GM18951 (cell line): ENCODE results near the gene CEND1.
A peak's percentile ranks its signal among the peaks of the same experiment; 100 is the strongest.

Experiments
- POLR2A ChIP-seq: IDR thresholded peaks from 4 replicates; pipeline ENCODE4 v1.6.1; 2011; ENCODE audit warnings: mild to moderate bottlenecking; ENCODE audit not compliant: insufficient read length, insufficient read depth; ENCODE audit errors: extremely low read depth
- in situ Hi-C: fragments of 300-500 bp; cut with MboI; formaldehyde crosslinking; loops from one replicate; pipeline ENCODE4 v1.12.0; 2022; ENCODE audit warnings: low sequenced_read_pairs, mixed read lengths, inconsistent platforms; ENCODE audit not compliant: unreplicated experiment

Gene CEND1

DNA sequence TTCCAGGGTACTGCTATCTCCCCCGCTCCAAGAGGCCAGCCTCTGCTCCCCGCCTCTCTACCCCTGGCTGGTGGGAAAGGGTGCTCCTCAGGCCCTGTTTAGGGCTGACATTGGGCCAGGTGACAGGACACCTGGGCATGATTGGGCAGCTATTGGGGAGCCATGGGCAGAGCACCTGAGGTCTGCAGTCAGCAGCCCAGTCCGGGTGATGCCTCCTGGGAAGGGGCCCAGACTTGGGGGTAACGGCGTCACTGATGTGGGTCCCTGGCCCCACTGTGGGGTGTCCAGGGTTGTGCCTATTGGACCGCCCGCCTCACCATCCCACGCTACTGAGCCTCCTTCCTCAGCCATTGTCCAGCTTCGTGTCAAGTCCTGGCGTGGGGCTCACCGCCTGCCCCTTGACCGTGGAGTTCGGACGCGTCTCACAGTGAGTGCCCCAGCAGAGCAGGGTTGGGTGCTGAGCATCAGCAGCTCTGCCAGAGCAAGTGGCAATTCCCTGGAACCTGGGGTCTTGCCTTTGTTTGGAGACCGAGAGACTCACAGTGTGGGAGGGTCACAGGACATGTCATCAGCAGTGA lies 9.8 kb downstream of the CEND1 start:
- in situ Hi-C loops = no loop called here
- TF ChIP-seq POLR2A = no peak

DNA sequence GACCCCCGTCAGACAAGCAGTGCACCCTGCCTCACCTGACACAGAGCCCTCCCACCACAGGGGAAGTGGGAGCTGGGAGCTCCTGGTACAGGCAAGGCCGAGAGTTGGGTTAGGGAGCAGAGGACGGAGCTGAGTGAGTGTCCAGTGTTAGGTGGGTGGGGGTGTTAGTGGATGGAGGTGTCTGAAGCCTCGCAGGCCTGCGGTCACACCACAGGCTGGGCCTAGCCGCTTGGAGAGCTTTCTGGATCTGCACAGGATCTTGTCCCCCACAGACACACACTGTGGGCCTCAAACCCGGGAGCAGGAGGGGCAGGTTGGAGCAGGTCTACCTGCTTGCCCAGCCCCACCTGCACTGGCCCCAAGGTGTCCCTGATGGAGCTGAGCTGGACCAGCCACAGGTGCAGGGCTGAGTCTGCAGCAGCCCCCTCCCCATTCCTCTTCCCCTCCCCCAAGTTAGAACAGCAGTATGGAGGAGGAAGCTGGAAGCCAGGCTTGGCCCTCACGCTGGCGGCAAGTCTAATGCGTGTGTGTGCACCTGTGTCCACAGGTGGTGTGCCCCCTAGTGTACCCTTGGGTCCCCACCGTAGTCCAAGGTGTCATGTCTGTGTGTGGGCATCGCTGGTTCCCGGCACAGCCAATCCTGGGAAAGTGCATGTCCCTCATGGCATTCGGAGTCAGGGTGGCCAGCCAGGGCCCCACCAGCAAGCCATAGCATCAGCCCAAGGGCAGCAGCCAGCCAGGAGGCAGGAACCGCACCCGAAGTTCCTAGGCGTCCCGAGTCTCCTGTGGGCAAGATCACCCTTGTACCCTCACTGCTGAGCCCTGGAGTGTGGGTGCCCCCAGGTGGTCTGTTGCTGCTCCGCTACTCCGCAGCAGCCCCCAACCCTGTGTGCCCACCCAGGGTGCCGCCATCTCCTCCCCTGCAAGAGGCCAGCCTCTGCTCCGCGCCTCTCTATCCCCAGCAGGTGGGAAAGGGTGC lies 10.6 kb downstream of the CEND1 start:
- in situ Hi-C loops = no loop called here
- TF ChIP-seq POLR2A = no peak

GRCh38 chr11:777288-778255 lies 12.3 kb downstream of the CEND1 start, which contains the start of gene GATD1:
GATD1 (minus strand) TSS chr11:777487; CDS start chr11:777462, 25 bp downstream.
- TF ChIP-seq POLR2A = peak; percentile 99
- in situ Hi-C loops = no loop called here

- in situ Hi-C loops = no loop called here
- no peak for TF ChIP-seq POLR2A
Observed at GRCh38 chr11:776561-777287, 13.2 kb downstream of the CEND1 start.

GRCh38 chr11:776263-776560 lies 13.7 kb downstream of the CEND1 start:
- in situ Hi-C loops = no loop called here
- no peak for TF ChIP-seq POLR2A

GRCh38 chr11:774873-775592 lies 14.9 kb downstream of the CEND1 start:
- in situ Hi-C loops = no loop called here
- no peak for TF ChIP-seq POLR2A

GRCh38 chr11:773830-774229 lies 16.1 kb downstream of the CEND1 start:
- TF ChIP-seq POLR2A = no peak
- in situ Hi-C loops = no loop called here

DNA sequence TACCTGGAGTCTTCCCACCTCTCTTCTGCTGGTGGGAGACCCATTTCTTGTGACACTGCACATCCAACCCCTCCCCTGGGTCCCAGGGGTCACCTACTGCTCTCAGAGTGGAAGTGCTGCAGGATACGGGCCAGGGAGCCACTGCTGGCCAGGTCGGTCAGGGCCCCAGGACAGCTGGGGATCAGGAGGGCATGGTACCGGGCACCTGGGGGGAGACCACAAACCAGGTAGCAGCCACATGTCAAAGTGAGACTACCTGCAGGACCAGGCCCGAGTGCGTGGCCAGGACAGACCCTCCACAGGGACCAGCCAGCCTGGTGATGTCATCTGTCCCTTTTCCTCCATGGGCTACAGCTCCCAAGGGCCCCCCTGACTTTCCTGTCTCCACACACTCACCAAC lies 16.5 kb downstream of the CEND1 start:
- in situ Hi-C loops = no loop called here
- no peak for TF ChIP-seq POLR2A

DNA sequence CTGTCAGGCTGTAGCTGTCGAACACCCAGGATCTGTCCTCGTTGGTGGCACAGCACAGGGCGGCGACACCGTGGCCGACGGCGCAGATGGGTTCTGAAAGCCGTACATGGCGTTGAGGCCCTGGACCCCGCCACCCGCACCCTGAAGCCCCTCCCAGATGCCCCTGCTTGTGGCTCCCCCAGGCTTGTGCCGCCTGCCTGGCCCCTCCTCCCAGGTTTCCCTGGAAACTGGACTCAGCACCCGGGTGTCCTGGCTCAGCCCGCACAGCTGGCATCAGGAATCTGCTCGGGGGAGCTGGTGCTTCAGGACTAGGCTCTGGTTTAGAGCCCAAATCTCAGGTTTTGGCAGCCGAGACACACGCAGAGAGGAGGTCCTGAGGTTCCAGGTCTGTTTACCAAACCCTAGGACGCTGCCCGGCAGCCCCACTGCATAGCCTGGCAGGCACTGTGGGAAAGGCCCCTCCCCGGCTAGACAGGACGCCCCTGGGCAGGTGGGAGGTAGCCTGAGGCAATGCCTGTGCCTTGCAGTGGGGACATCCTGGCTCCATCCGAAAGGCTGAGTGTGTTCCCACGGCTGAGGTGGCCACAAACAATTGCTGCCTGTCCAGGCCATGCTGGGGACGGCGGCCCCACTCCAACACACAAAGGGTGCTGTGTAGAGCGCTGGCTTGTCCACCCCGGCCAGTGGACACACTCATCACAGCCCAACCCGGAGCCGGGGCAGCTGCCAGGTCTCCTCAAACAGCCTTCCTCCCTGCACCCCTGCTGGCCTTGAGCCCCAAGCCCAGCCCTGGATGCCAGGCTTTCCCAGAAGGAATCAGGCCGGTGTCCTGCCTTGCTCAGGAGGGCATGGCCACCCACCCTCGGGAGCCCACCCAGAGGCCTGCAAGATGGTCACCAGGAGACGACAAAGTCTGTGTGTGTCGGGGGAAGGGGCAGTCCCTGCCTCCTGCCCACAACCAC lies 17.2 kb downstream of the CEND1 start:
- in situ Hi-C loops = no loop called here

GRCh38 chr11:771617-772204 lies 18.2 kb downstream of the CEND1 start:
- in situ Hi-C loops = no loop called here
- no peak for TF ChIP-seq POLR2A

More for the DNA sequence above, 17.2 kb downstream of the CEND1 start:
- TF ChIP-seq POLR2A = no peak
